RWPE2 (cell line): ENCODE data around the gene DDX21.
"Not testable (repeated sequence)": the region's sequence is repeated elsewhere in the genome, so short reads cannot be mapped to it uniquely, and the experiment has no call there.

ENCODE experiments used
- ATAC-seq: fragments of 200-7000 bp; cut with Tn5 transposase; 3 replicates; pipeline ENCODE4 v1.9.1; 2021; ENCODE audit warnings: low read depth
- DNase-seq: peaks from one replicate; pipeline ENCODE4 v3.0.0-alpha.2; 2020; ENCODE audit warnings: low spot score
- H3K27ac ChIP-seq: fragments of 450-650 bp; 2 replicates; pipeline ENCODE4 v1.5.1; 2017; ENCODE audit warnings: mild to moderate bottlenecking; ENCODE audit not compliant: poor library complexity, severe bottlenecking
- H3K27me3 ChIP-seq: fragments of 250-450 bp; sonication (Bioruptor Pico); 2 replicates; pipeline ENCODE4 v1.5.1; 2021; ENCODE audit warnings: mild to moderate bottlenecking, moderate library complexity; ENCODE audit not compliant: insufficient read depth, poor library complexity, severe bottlenecking
- H3K36me3 ChIP-seq: fragments of 250-450 bp; sonication (Bioruptor Pico); 2 replicates; pipeline ENCODE4 v1.5.1; 2020; ENCODE audit warnings: low read depth, mild to moderate bottlenecking, moderate library complexity
- H3K4me1 ChIP-seq: fragments of 250-450 bp; sonication (Bioruptor Pico); 2 replicates; pipeline ENCODE4 v1.5.1; 2021; ENCODE audit warnings: mild to moderate bottlenecking, moderate library complexity; ENCODE audit not compliant: insufficient read depth, poor library complexity, severe bottlenecking
- H3K4me3 ChIP-seq: fragments of 250-450 bp; sonication (Bioruptor Pico); 2 replicates; pipeline ENCODE4 v1.5.1; 2021; ENCODE audit warnings: mild to moderate bottlenecking, moderate library complexity; ENCODE audit not compliant: severe bottlenecking
- H3K9me3 ChIP-seq: fragments of 250-450 bp; sonication (Bioruptor Pico); 2 replicates; pipeline ENCODE4 v1.5.1; 2021; ENCODE audit warnings: mild to moderate bottlenecking, moderate library complexity; ENCODE audit not compliant: severe bottlenecking
- TF ChIP-seq, protein P1 (sequence below): fragments of 450-650 bp; IDR thresholded peaks from one replicate; pipeline ENCODE4 v1.5.1; 2017; ENCODE audit warnings: mild to moderate bottlenecking, moderate library complexity; ENCODE audit not compliant: poor library complexity, severe bottlenecking

DDX21 gene

DNA sequence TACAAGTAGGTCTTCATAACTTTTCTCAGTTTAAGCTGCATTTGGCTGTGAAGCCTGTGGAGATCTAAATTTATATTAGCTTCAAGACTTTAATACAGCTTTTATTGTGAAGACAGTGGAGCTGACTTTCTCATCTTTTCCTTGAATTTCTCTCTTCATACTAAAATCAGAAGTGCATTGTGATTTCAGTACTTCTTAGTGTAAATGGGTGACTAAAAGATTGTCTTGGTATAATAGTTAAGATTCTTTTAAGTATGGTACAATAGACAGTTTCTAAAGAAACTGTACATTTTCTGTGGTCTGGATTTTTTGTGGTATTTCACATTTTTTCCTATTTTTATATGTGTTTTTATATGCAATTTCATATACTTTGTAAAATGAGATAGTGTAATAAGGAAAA lies 21.0 kb upstream of the DDX21 start:
- TF ChIP-seq, protein P1, sequence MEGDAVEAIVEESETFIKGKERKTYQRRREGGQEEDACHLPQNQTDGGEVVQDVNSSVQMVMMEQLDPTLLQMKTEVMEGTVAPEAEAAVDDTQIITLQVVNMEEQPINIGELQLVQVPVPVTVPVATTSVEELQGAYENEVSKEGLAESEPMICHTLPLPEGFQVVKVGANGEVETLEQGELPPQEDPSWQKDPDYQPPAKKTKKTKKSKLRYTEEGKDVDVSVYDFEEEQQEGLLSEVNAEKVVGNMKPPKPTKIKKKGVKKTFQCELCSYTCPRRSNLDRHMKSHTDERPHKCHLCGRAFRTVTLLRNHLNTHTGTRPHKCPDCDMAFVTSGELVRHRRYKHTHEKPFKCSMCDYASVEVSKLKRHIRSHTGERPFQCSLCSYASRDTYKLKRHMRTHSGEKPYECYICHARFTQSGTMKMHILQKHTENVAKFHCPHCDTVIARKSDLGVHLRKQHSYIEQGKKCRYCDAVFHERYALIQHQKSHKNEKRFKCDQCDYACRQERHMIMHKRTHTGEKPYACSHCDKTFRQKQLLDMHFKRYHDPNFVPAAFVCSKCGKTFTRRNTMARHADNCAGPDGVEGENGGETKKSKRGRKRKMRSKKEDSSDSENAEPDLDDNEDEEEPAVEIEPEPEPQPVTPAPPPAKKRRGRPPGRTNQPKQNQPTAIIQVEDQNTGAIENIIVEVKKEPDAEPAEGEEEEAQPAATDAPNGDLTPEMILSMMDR, result no peak
- Histone ChIP-seq H3K36me3 (peaks cover 84% of the 10 kb centered on the region), H3K4me1 (no peaks in the 10 kb centered on the region), H3K4me3 (no peak overlapping the region), H3K9me3 (no peaks in the 10 kb centered on the region), H3K27ac (no peak overlapping the region), H3K27me3 (no peaks in the 10 kb centered on the region)
- no peak for DNase-seq
- ATAC-seq, result no peak

DNA sequence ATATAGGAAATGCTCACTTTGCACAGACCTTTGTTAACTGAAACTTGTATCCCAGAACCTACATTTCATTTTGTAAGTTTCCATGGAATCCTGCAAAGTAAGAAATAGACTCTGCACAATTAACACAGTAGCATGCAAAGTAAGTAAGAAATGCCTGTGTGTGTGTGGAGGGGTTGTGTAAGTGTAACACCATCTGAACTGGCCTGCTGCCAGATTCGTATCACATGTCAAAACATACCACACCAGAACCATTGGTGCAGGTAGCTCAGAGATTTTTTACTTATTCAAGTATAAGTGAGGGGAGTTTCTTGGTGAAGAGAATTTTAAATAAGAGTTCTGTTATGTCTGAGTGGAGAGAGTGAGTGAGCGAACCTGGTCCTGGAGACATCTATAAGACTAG lies 17.9 kb upstream of the DDX21 start:
- Histone ChIP-seq H3K27ac (no peak overlapping the region), H3K27me3 (no peaks in the 10 kb centered on the region), H3K4me3 (no peak overlapping the region), H3K36me3 (peaks cover 90% of the 10 kb centered on the region), H3K4me1 (no peaks in the 10 kb centered on the region), H3K9me3 (no peaks in the 10 kb centered on the region)
- TF ChIP-seq, protein P1, result no peak
- DNase-seq (no peak), ATAC-seq (no peak)

DNA sequence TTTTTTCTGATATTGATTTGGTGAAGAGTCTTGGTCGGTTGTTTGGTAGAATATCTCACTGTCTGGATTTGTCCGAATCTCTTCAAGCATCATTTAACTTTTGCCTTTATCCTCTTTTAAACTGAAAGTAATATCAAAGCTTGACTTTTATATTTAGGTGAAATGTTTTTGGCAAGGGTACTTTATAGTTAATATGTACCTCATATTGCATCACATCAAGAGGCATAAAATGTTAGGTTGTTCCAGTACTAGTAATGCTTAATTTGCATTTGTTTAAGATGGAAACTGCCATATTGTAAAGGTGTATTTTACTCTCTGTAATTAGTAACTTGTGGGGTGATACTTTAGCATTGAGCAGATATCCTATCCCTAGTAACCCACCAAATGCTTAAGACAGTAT lies 17.1 kb upstream of the DDX21 start:
- H3K27ac ChIP-seq, result no peak overlapping the region
- H3K4me3 ChIP-seq, result no peak overlapping the region
- TF ChIP-seq, protein P1, result no peak
- peaks cover 90% of the 10 kb centered on the region for H3K36me3 ChIP-seq
- H3K27me3 ChIP-seq, result no peaks in the 10 kb centered on the region
- no peaks in the 10 kb centered on the region for H3K9me3 ChIP-seq
- DNase-seq (no peak), ATAC-seq (no peak)
- H3K4me1 ChIP-seq, result no peaks in the 10 kb centered on the region

DNA sequence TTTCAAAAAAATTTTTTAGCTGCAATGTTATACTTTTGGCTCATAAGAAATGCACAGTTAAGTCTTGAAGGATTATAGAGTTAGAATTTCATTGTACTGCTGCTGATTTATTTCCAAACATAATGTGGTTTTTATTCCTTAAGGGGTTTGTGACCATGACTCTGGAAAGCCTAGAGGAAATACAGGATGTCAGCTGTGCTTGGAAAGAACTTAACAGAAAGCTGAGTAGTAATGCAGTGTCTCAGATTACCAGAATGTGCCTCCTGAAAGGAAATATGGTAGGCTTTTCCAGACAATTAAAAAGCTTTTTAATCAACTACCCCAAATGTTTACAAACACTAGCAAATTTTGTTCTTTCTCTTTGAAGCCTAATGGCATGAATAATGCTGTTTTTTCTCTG lies 15.1 kb upstream of the DDX21 start:
- H3K27ac ChIP-seq, H3K9me3 ChIP-seq, H3K4me1 ChIP-seq, ATAC-seq, H3K27me3 ChIP-seq, H3K4me3 ChIP-seq, DNase-seq: not testable (repeated sequence)
- H3K36me3 ChIP-seq, result peaks cover 90% of the 10 kb centered on the region

DNA sequence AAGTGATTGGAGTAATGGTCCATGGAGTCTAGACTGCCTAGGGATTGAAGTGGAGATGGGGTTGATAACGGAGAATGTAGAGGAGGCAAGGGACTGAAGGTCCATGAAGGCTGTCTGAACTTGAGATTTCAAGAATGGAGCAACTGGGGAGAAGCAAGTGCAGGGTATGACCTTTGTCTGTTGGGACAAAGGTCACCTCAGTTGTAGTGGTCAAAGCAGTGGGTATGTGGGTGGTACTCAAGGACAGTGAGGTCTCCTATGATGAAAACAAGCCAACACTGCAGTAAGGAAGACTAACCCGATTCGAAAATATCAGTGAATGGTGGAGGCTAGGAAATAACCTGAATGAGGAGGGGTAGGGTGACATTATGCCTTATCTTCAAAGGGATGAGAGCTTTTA lies 5.4 kb upstream of the DDX21 start:
- Histone ChIP-seq H3K9me3 (no peaks in the 10 kb centered on the region), H3K4me1 (no peaks in the 10 kb centered on the region), H3K36me3 (peaks cover 33% of the 10 kb centered on the region), H3K4me3 (no peak overlapping the region), H3K27ac (no peak overlapping the region), H3K27me3 (no peaks in the 10 kb centered on the region)
- ATAC-seq (no peak), DNase-seq (no peak)
- TF ChIP-seq, protein P1, result no peak
